ENCODE results near the gene CDH4.

CDH4 gene

DNA sequence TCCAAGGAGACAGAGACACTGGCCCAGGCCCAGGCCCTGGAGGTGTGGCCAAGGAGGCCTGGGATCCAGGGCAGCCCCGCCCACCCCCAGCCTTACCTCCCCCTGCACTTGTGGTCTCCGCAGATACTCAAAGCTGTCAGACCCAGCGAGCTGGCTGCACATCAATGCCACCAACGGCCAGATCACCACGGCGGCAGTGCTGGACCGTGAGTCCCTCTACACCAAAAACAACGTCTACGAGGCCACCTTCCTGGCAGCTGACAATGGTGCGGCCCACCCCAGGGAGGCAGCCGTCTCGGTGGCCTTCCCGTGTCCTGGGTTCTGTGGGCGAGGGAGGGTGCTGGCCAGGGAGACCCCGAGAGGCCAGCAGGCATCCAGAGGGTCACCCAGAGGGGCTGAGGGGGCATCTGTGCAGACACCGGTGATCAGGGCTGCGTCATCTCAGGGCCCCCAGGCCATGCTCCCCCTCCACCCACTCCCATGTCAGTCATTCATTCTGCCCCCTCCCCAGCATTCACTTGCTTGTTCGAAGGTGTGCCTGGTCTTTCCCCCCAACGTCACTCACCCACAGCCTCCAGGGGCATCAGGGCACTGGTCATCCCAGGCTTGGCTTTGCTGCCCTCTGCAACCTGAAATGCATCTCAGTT, 672.3 kb downstream of the CDH4 start:
- no peak for TF ChIP-seq CTCF (IDR thresholded peaks at IDR 0.05; ENCODE audit: extremely low read depth, missing control alignments)
- no peak for DNase-seq (ENCODE audit: low spot score)

DNA sequence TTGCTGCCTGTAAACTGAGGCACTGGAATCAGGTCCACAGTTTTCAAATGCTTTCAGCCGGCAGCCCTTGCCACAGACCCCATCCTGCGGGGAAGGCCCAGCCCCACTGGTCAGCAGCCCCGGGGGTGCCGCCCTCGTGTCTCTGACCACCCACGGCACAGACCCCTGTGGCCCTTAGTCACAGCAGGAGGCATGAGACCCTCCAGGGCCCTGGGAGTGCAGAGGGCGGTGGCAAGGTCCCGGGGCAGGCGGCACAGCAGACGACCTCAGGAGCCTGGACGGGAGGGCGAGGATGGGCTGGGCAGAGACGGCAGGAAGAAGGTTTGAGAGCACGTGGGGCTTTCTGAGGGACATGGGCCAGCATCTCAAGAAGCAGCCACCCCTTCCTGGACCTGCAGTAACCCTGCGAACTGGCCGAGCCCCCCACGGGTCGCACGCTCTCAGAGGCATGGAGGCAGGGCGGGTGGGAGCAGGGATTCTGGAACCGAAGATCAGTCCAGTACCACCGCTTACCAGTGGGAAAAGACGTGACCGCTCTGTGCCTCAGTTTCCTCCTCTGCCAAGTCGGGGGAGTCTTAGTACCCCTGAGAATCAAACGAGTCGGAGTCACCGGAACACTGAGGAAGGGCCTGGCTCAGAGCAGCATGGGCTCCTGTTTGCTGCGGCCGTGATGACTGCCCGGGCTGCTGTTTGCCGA, 672.9 kb downstream of the CDH4 start:
- no peak for TF ChIP-seq CTCF (IDR thresholded peaks at IDR 0.05; ENCODE audit: extremely low read depth, missing control alignments)

DNA sequence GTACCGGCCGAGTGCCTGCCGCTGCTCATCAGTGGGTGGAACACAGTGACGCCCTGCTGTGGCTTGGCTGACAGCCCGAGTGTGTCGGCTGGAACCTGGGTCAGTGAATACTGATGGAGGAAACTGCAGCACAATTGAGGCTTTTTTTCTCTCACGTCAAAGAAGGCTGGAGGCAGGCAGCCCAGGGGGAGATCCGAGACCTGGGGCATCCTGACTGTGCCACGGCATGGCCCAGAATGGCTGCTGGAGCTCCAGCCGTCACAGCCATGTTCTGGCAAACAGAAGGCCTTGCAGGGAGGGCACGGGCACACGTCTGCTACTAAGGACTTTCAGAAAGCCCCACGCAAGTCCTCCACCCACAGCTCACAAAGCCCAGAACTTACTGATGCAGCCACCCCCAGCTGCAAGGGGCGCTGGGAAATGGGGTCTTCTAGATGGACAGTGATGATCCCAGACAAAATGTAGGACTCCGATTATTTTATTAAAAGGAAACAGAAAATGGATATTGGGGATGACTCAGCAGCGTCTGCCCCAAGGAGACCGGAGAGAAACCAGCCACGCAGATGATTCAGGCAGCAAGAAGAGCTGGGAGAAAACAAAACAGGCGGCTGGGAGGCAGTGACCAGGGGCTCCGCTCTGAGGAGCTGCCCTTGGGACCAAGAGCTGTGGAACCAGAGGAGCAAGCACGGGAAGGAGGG, 673.6 kb downstream of the CDH4 start:
- no peak for TF ChIP-seq CTCF (IDR thresholded peaks at IDR 0.05; ENCODE audit: extremely low read depth, missing control alignments)

More for the DNA sequence above, 672.9 kb downstream of the CDH4 start:
- DNase-seq (ENCODE audit: low spot score) = no peak

DNA sequence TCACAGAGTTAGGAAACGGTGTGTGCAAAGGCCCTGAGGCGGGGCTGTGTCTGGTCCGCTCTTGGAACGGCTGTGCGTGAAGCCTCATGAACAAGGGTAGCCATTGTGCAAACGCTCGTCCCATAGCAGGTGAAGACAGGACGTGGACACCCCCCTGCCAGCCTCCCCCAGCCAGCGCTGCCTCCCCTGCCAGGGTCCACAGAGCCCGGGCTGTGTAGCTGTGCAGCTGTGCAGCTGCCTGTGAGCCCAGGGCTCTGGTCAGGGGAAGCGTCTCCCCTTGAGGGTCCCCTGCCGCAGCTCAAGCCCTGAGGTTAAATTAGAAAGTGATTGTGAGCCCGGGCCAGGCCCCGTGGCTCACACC, 674.2 kb downstream of the CDH4 start:
- no peak for DNase-seq (ENCODE audit: low spot score)
- TF ChIP-seq CTCF (IDR thresholded peaks at IDR 0.05; ENCODE audit: extremely low read depth, missing control alignments) = no peak

More for the DNA sequence above, 673.6 kb downstream of the CDH4 start:
- no peak for DNase-seq (ENCODE audit: low spot score)

DNA sequence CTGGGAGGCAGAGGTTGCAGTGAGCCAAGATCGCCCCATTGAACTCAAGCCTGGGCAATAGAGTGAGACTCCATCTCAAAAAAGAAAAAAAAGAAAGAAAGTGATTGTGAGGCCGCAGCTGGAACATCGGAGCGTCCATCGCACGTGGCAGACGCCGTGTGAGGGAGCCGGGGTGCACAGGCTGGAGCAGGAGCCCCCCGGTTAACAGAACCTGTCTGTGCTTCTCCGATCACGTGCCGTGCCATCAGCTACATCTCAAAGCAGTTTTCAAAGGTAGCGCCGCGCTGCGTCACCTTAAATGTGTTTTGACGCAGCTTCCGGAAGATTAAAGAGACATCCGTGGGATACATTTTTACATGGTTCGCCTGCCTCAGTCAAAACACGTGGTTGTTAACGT, 674.7 kb downstream of the CDH4 start:
- no peak for TF ChIP-seq CTCF (IDR thresholded peaks at IDR 0.05; ENCODE audit: extremely low read depth, missing control alignments)

GRCh38 chr20:61927193-61927825, 675.2 kb downstream of the CDH4 start:
- TF ChIP-seq CTCF (IDR thresholded peaks at IDR 0.05; ENCODE audit: extremely low read depth, missing control alignments) = no peak
- DNase-seq (ENCODE audit: low spot score) = no peak

More for the DNA sequence above, 674.7 kb downstream of the CDH4 start:
- no peak for DNase-seq (ENCODE audit: low spot score)

All from GM20000 (cell line).